H1 (cell line): Measurements from ENCODE around the gene PLIN1. TPM values are rescaled to one million over a fixed set of nuclear protein-coding genes. Genes with fewer than 3 reads are reported as not detected.

Experiments used
- CTCF ChIA-PET: fragments of 300-600 bp; sonication (Branson Sonifier 250); formaldehyde crosslinking; loops from one replicate; lab custom pipeline; 2021; ENCODE audit not compliant: partially characterized antibody; lab: Charles Lee
- POLR2A ChIA-PET: fragments of 300-600 bp; sonication (Branson Sonifier 250); formaldehyde crosslinking; loops from one replicate; lab custom pipeline; 2021; ENCODE audit warnings: inconsistent platforms; ENCODE audit not compliant: partially characterized antibody; lab: Charles Lee
- DNase-seq, 2 experiments: peaks; one replicate each; pipeline versions ENCODE4 v3.0.0 to v3.0.0-alpha.2; 2010 to 2022; ENCODE audit warnings: low spot score in 2 of 2, low read depth in 1 of 2, mixed read lengths in 1 of 2
- FAIRE-seq: peaks from 2 replicates; lab custom pipeline; 2011; peaks lifted over from hg19 to GRCh38; lab: Jason Lieb, UNC
- H2AFZ ChIP-seq: 2 replicates; pipeline ENCODE4 v1.8.1; 2012; ENCODE audit warnings: low read length, inconsistent platforms
- H2AK5ac ChIP-seq: 2 replicates; pipeline ENCODE4 v1.6.1; 2013; ENCODE audit warnings: low read depth, low read length
- H2BK120ac ChIP-seq: replicated peaks from 2 replicates; pipeline ENCODE3; 2013; ENCODE audit warnings: low read depth, low read length, inconsistent platforms
- H2BK12ac ChIP-seq: 2 replicates; pipeline ENCODE4 v1.6.1; 2013; ENCODE audit warnings: low read depth, low read length
- H2BK15ac ChIP-seq: 2 replicates; pipeline ENCODE4 v1.6.1; 2013; ENCODE audit warnings: low read length
- H2BK20ac ChIP-seq: 2 replicates; pipeline ENCODE4 v1.6.1; 2013; ENCODE audit warnings: low read length
- H2BK5ac ChIP-seq: 2 replicates; pipeline ENCODE4 v1.6.1; 2013; ENCODE audit warnings: low read depth, low read length
- H3K14ac ChIP-seq: 2 replicates; pipeline ENCODE4 v1.6.1; 2013; ENCODE audit warnings: inconsistent platforms; ENCODE audit not compliant: insufficient read length
- H3K18ac ChIP-seq: 2 replicates; pipeline ENCODE4 v1.6.1; 2013; ENCODE audit warnings: low read length; ENCODE audit errors: extremely low read depth
- H3K23ac ChIP-seq: 2 replicates; pipeline ENCODE4 v1.6.1; 2013; ENCODE audit warnings: inconsistent platforms; ENCODE audit not compliant: insufficient read length
- H3K23me2 ChIP-seq: 2 replicates; pipeline ENCODE4 v1.6.1; 2013; ENCODE audit warnings: low read depth, low read length
- H3K27ac ChIP-seq: 2 replicates; pipeline ENCODE4 v1.6.1; 2011; ENCODE audit warnings: low read depth, low read length, inconsistent platforms
- H3K27me3 ChIP-seq, 4 experiments: replicated peaks in 1 of 4; 1 replicate in 1 of 4; 2 replicates in 3 of 4; pipeline versions ENCODE4 v1.6.1 to v1.8.1; 2011 to 2013; ENCODE audit warnings: low read length in 3 of 4, mild to moderate bottlenecking in 3 of 4, inconsistent platforms in 2 of 4, mixed read lengths in 2 of 4, moderate library complexity in 1 of 4; ENCODE audit not compliant: control insufficient read depth in 3 of 4, insufficient read depth in 3 of 4; ENCODE audit errors: extremely low read depth in 1 of 4
- H3K36me3 ChIP-seq, 4 experiments: 2 replicates each; pipeline versions ENCODE4 v1.6.1 to v1.8.1; 2011 to 2013; ENCODE audit warnings: mild to moderate bottlenecking in 4 of 4, low read length in 3 of 4, moderate library complexity in 2 of 4, control low read depth in 1 of 4, inconsistent platforms in 1 of 4; ENCODE audit not compliant: insufficient read depth in 4 of 4, control insufficient read depth in 2 of 4
- H3K4ac ChIP-seq: replicated peaks from 2 replicates; pipeline ENCODE3; 2013; ENCODE audit warnings: low read length, low read depth, mixed read lengths, inconsistent platforms; ENCODE audit not compliant: insufficient read length
- H3K4me1 ChIP-seq, 4 experiments: replicated peaks in 1 of 4; 1 replicate in 1 of 4; 2 replicates in 3 of 4; pipeline versions ENCODE4 v1.6.1 to v1.8.1; 2011 to 2013; ENCODE audit warnings: low read length in 3 of 4, inconsistent platforms in 2 of 4, mixed read lengths in 1 of 4; ENCODE audit not compliant: insufficient read depth in 4 of 4, control insufficient read depth in 3 of 4
- H3K4me2 ChIP-seq, 2 experiments: 2 replicates each; pipeline versions ENCODE4 v1.6.1 to v1.8.1; 2011 to 2013; ENCODE audit warnings: low read depth in 2 of 2, low read length in 2 of 2, control low read depth in 1 of 2, inconsistent platforms in 1 of 2, mild to moderate bottlenecking in 1 of 2; ENCODE audit not compliant: insufficient read depth in 1 of 2
- H3K4me3 ChIP-seq, 4 experiments: fragments of 200-600, 300-600 bp in 1 of 4; sonication (generic), shearing (Covaris generic), sonication (Bioruptor Twin) in 1 of 4; 2 replicates each; pipeline versions ENCODE4 v1.5.1 to v1.8.1; 2011 to 2016; ENCODE audit warnings: low read length in 4 of 4, low read depth in 3 of 4, control low read depth in 2 of 4, inconsistent platforms in 2 of 4, mild to moderate bottlenecking in 2 of 4, mixed read lengths in 1 of 4, moderate library complexity in 1 of 4; ENCODE audit not compliant: insufficient read depth in 2 of 4; ENCODE audit errors: extremely low read depth in 1 of 4
- H3K56ac ChIP-seq: replicated peaks from 2 replicates; pipeline ENCODE3; 2013; ENCODE audit warnings: low read depth, mild to moderate bottlenecking, mixed read lengths, low read length, inconsistent platforms; ENCODE audit not compliant: insufficient read length
- H3K79me1 ChIP-seq: 2 replicates; pipeline ENCODE4 v1.6.1; 2013; ENCODE audit warnings: low read depth, low read length, control low read depth
- H3K79me2 ChIP-seq, 2 experiments: 2 replicates each; pipeline versions ENCODE4 v1.6.1 to v1.8.1; 2012 to 2013; ENCODE audit warnings: low read length in 2 of 2, mild to moderate bottlenecking in 2 of 2, inconsistent platforms in 1 of 2; ENCODE audit not compliant: insufficient read depth in 2 of 2, control insufficient read depth in 1 of 2
- H3K9ac ChIP-seq, 4 experiments: replicated peaks in 1 of 4; 1 replicate in 1 of 4; 2 replicates in 3 of 4; pipeline versions ENCODE4 v1.6.1 to v1.8.1; 2011 to 2013; ENCODE audit warnings: low read depth in 3 of 4, low read length in 3 of 4, control low read depth in 2 of 4, mild to moderate bottlenecking in 2 of 4, moderate library complexity in 2 of 4, inconsistent platforms in 1 of 4; ENCODE audit errors: extremely low read depth in 1 of 4
- H3K9me3 ChIP-seq, 2 experiments: 2 replicates each; pipeline versions ENCODE4 v1.6.1 to v1.8.1; 2012 to 2013; ENCODE audit warnings: mild to moderate bottlenecking in 2 of 2, moderate library complexity in 2 of 2, control low read depth in 1 of 2, inconsistent platforms in 1 of 2, low read depth in 1 of 2, low read length in 1 of 2, mixed read lengths in 1 of 2; ENCODE audit not compliant: insufficient read depth in 2 of 2
- H4K20me1 ChIP-seq, 2 experiments: replicated peaks in 1 of 2; 2 replicates each; pipeline versions ENCODE3 to v1.8.1; 2011 to 2013; ENCODE audit warnings: inconsistent platforms in 2 of 2, low read length in 2 of 2, mild to moderate bottlenecking in 1 of 2; ENCODE audit not compliant: insufficient read depth in 2 of 2, control insufficient read depth in 1 of 2
- H4K5ac ChIP-seq: 2 replicates; pipeline ENCODE4 v1.6.1; 2013; ENCODE audit warnings: low read length, low read depth, mixed read lengths, inconsistent platforms; ENCODE audit not compliant: insufficient read length
- H4K8ac ChIP-seq: 2 replicates; pipeline ENCODE4 v1.8.0; 2013; ENCODE audit warnings: mild to moderate bottlenecking, moderate library complexity, low read length, inconsistent platforms; ENCODE audit not compliant: insufficient read depth; ENCODE audit errors: extremely low read depth
- H4K91ac ChIP-seq: replicated peaks from 2 replicates; pipeline ENCODE3; 2013; ENCODE audit warnings: low read length, mixed read lengths, inconsistent platforms; ENCODE audit not compliant: insufficient read length
- BACH1 ChIP-seq: IDR thresholded peaks from 2 replicates; pipeline ENCODE4 v1.6.1; 2012; ENCODE audit warnings: low read length, improper control_type of control experiment
- CEBPB ChIP-seq: IDR thresholded peaks from 2 replicates; pipeline ENCODE4 v1.6.1; 2012; ENCODE audit warnings: low read depth, low read length
- FOSL1 ChIP-seq: IDR thresholded peaks from 2 replicates; pipeline ENCODE4 v1.6.1; 2011; ENCODE audit warnings: mild to moderate bottlenecking, low read depth, low read length, moderate library complexity; ENCODE audit not compliant: insufficient read depth
- HDAC2 ChIP-seq, 2 experiments: fragments of 300-600 bp in 1 of 2; sonication (generic) in 1 of 2; IDR thresholded peaks; 2 replicates each; pipeline ENCODE4 v1.6.1; 2011 to 2012; ENCODE audit warnings: low read depth in 2 of 2, low read length in 2 of 2, mild to moderate bottlenecking in 2 of 2, moderate library complexity in 2 of 2, borderline replicate concordance in 1 of 2, inconsistent platforms in 1 of 2
- SIRT6 ChIP-seq: IDR thresholded peaks from one replicate; pipeline ENCODE4 v1.7.1; 2012; ENCODE audit warnings: low read length, inconsistent platforms
- SIX5 ChIP-seq: IDR thresholded peaks from 2 replicates; pipeline ENCODE4 v1.6.1; 2011; ENCODE audit warnings: mild to moderate bottlenecking, low read depth, low read length
- SP1 ChIP-seq: IDR thresholded peaks from 2 replicates; pipeline ENCODE4 v1.6.1; 2011; ENCODE audit warnings: low read depth, low read length
- SP2 ChIP-seq: IDR thresholded peaks from 2 replicates; pipeline ENCODE4 v1.6.1; 2012; ENCODE audit warnings: mild to moderate bottlenecking, low read length, inconsistent platforms
- SP4 ChIP-seq: IDR thresholded peaks from 2 replicates; pipeline ENCODE4 v1.6.1; 2012; ENCODE audit warnings: low read length, inconsistent platforms
- SUZ12 ChIP-seq: fragments of 200-600 bp; sonication (generic); IDR thresholded peaks from 2 replicates; pipeline ENCODE4 v1.6.1; 2012; ENCODE audit warnings: mild to moderate bottlenecking, inconsistent platforms, low read length, moderate library complexity, mixed read lengths
- TAF1 ChIP-seq: IDR thresholded peaks from 2 replicates; pipeline ENCODE4 v1.6.1; 2011; ENCODE audit warnings: mild to moderate bottlenecking, low read depth, low read length
- TAF7 ChIP-seq: optimal IDR thresholded peaks from 2 replicates; pipeline ENCODE3; 2011; ENCODE audit warnings: low read depth, mild to moderate bottlenecking, inconsistent platforms, low read length, moderate library complexity, borderline replicate concordance
- TBP ChIP-seq: IDR thresholded peaks from 2 replicates; pipeline ENCODE4 v1.6.1; 2011; ENCODE audit warnings: low read depth, low read length, improper control_type of control experiment
- USF2 ChIP-seq: IDR thresholded peaks from 2 replicates; pipeline ENCODE4 v1.6.1; 2011; ENCODE audit warnings: low read length, improper control_type of control experiment
- WGBS, 2 experiments: shearing (Covaris generic) in 1 of 2; methylation state at CpG; one replicate each; pipeline versions ENCODE4 v1.1.6 to v1.1.7; 2013 to 2015; ENCODE audit warnings: low lambda C conversion rate in 2 of 2, mixed read lengths in 2 of 2, inconsistent platforms in 1 of 2, low coverage in 1 of 2, missing lambda C conversion rate in 1 of 2; ENCODE audit not compliant: insufficient replicate concordance in 2 of 2, insufficient coverage in 1 of 2, insufficient read length in 1 of 2; ENCODE audit errors: extremely low coverage in 1 of 2, missing lambda C conversion rate in 1 of 2; 5-methylcytosine and 5-hydroxymethylcytosine counted together
- polyA plus RNA-seq, 7 experiments: library from polyadenylated mRNA; depleted of rRNA in 3 of 7; stranded (reverse) in 5 of 7; unstranded in 2 of 7; fragments of >200 nt in 5 of 7; fragments of 200-250 nt in 2 of 7; gene quantifications; 1 replicate in 5 of 7; 2 replicates in 1 of 7; 4 replicates in 1 of 7; pipeline versions ENCODE4 v1.2.1 to v1.2.3, GENCODE V29; 2011 to 2013; ENCODE audit warnings: missing spikeins in 2 of 7, mixed read lengths in 2 of 7
- total RNA-seq: library from RNA; stranded (reverse); fragmentation: NEBNext Ultra II Directional; extraction: Animal tissue kit (Norgen Biotek cat#: 25700); gene quantifications from 2 replicates; pipeline ENCODE4 v1.2.1, GENCODE V29; 2021

The PLIN1 gene
- total and polyA plus RNA-seq, 2 of the 8 experiments (the other 6 are each of a cell fraction or from before 2014, with no cell fraction given), result 0.33 TPM; not detected in 1

DNA sequence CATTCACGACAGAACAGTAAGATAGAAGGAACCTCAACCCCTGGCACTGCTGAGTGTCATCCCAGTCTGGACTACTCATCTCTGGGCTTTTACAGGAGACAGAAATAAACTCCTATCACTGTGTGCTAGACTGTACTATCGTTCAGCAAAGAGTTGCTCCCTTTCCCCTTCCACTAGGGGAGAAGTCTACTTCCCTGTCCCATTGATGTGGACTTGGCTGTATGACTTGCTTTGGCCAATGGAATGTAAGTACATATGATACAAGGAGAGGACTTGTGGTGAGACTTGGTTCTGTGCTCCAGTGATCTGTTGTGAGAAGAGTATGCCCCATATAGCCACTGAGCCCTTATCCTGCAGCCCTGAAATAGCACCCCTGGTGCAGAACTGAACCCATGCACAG, 18.6 kb downstream of the PLIN1 start:
- H3K9ac ChIP-seq, result no peak overlapping the region; a peak in 1 of 7 replicates
- no peak overlapping the region for H2BK12ac ChIP-seq
- no peak overlapping the region for H2BK5ac ChIP-seq
- H2BK120ac ChIP-seq, result no peak overlapping the region
- no peak overlapping the region for H4K5ac ChIP-seq
- H3K56ac ChIP-seq, result no peak overlapping the region
- POLR2A ChIA-PET, result no interaction called here
- no peaks in the 10 kb centered on the region for H3K79me2 ChIP-seq
- FAIRE-seq (no peak), DNase-seq (no peak)
- peaks cover 0 to 3% (median 0%) of the 10 kb centered on the region in 4 experiments; a peak in 1 of 7 replicates for H3K4me1 ChIP-seq
- no peaks in the 10 kb centered on the region for H3K23me2 ChIP-seq
- CTCF ChIA-PET, result interaction anchor here (1.0 to 4.1 kb wide), 4 partner anchors 11 to 244 kb away, joined by 3 to 42 read pairs (median 3); no protein-coding TSS in a partner anchor
- no peaks in the 10 kb centered on the region for H4K20me1 ChIP-seq
- H3K36me3 ChIP-seq, result no peaks in the 10 kb centered on the region
- no peak overlapping the region for H2AFZ ChIP-seq
- H4K8ac ChIP-seq, result no peak overlapping the region
- no peak overlapping the region for H3K4ac ChIP-seq
- H3K14ac ChIP-seq, result no peak overlapping the region
- H2BK20ac ChIP-seq, result no peak overlapping the region
- no peak overlapping the region for H3K27ac ChIP-seq
- no peak overlapping the region for H3K4me3 ChIP-seq
- H3K23ac ChIP-seq, result no peak overlapping the region
- 78% methylated on average over 2 of the region's 2 CpGs; no CpG with 5 or more reads in 1 of the 2 experiments for WGBS, 2 experiments
- no peak overlapping the region for H2AK5ac ChIP-seq
- H2BK15ac ChIP-seq, result no peak overlapping the region
- H3K27me3 ChIP-seq, result peaks cover 0 to 12% (median 9%) of the 10 kb centered on the region in 4 experiments; a peak in 5 of 7 replicates
- H4K91ac ChIP-seq, result no peak overlapping the region
- H3K9me3 ChIP-seq, result no peaks in the 10 kb centered on the region
- H3K4me2 ChIP-seq, result no peak overlapping the region
- H3K18ac ChIP-seq, result no peak overlapping the region
- no peaks in the 10 kb centered on the region for H3K79me1 ChIP-seq
- TF ChIP-seq HDAC2 (IDR thresholded peaks at IDR 0.05; ENCODE audit: borderline replicate concordance in 1 of 2, low read depth in 2 of 2, low read length in 2 of 2) (no peak), TAF1 (no peak), SIRT6 (no peak), SP4 (no peak), TBP (no peak), FOSL1 (no peak), TAF7 (no peak), USF2 (no peak), SIX5 (no peak), SUZ12 (no peak), SP1 (no peak), CEBPB (no peak), SP2 (no peak), BACH1 (no peak)
